HepG2 (cell line): ENCODE data around the gene ERH. TPM values are rescaled to one million over a fixed set of nuclear protein-coding genes. Genes with fewer than 3 reads are reported as not detected.

Experiments used
- AHR ChIP-seq: IDR thresholded peaks from 2 replicates; pipeline ENCODE4 v1.6.1; 2018; ENCODE audit warnings: missing genetic modification reagents, missing compliant biosample characterization
- CTCF ChIP-seq: sonication (generic); formaldehyde crosslinking; IDR thresholded peaks from 2 replicates; pipeline ENCODE4 v1.5.0; 2020; ENCODE audit warnings: mild to moderate bottlenecking, missing genetic modification reagents, moderate library complexity
- ETS1 ChIP-seq: sonication (generic); formaldehyde crosslinking; IDR thresholded peaks from 2 replicates; pipeline ENCODE4 v1.4.0; 2020; ENCODE audit warnings: missing genetic modification reagents
- ISL2 ChIP-seq: sonication (generic); formaldehyde crosslinking; IDR thresholded peaks from 2 replicates; pipeline ENCODE4 v1.5.0; 2020; ENCODE audit warnings: missing genetic modification reagents
- KDM4B ChIP-seq: sonication (generic); formaldehyde crosslinking; IDR thresholded peaks from 2 replicates; pipeline ENCODE4 v1.4.0; 2020; ENCODE audit warnings: missing genetic modification reagents
- KLF16 ChIP-seq, 2 experiments: sonication (generic) in 1 of 2; formaldehyde crosslinking in 1 of 2; IDR thresholded peaks; 2 replicates each; pipeline versions ENCODE4 v1.6.1 to v1.8.0; 2016 to 2023; ENCODE audit warnings: missing genetic modification reagents in 2 of 2, missing compliant biosample characterization in 1 of 2
- NFYC ChIP-seq: IDR thresholded peaks from 2 replicates; pipeline ENCODE4 v1.6.1; 2016; ENCODE audit warnings: missing genetic modification reagents, missing compliant biosample characterization
- POLR2AphosphoS2 ChIP-seq: IDR thresholded peaks from 2 replicates; pipeline ENCODE4 v1.6.1; 2011; ENCODE audit warnings: low read depth, low read length, improper control_type of control experiment
- PPARG ChIP-seq: conservative IDR thresholded peaks from 2 replicates; pipeline ENCODE4 v1.6.1; 2016; ENCODE audit warnings: missing biosample characterization, missing genetic modification reagents
- TAF15 ChIP-seq: fragments of 200-400 bp; formaldehyde crosslinking; IDR thresholded peaks from one replicate; pipeline ENCODE4 v1.6.1; 2018; ENCODE audit warnings: mild to moderate bottlenecking, low read depth, low read length; ENCODE audit not compliant: poor library complexity, severe bottlenecking
- TBX2 ChIP-seq: sonication (generic); formaldehyde crosslinking; IDR thresholded peaks from 2 replicates; pipeline ENCODE4 v1.5.0; 2020; ENCODE audit warnings: missing genetic modification reagents, mild to moderate bottlenecking, borderline replicate concordance
- THYN1 ChIP-seq: sonication (generic); formaldehyde crosslinking; IDR thresholded peaks from 2 replicates; pipeline ENCODE4 v1.8.1; 2023; ENCODE audit warnings: low read depth, mild to moderate bottlenecking, moderate library complexity, missing genetic modification reagents, borderline replicate concordance
- TSC22D2 ChIP-seq: sonication (generic); formaldehyde crosslinking; IDR thresholded peaks from 2 replicates; pipeline ENCODE4 v1.5.1; 2020; ENCODE audit warnings: missing genetic modification reagents, mild to moderate bottlenecking, borderline replicate concordance
- ZBTB20 ChIP-seq: sonication (generic); formaldehyde crosslinking; IDR thresholded peaks from 2 replicates; pipeline ENCODE4 v1.8.1; 2023; ENCODE audit warnings: missing genetic modification reagents, low read depth, mild to moderate bottlenecking, borderline replicate concordance
- ZNF234 ChIP-seq: sonication (generic); formaldehyde crosslinking; conservative IDR thresholded peaks from 2 replicates; pipeline ENCODE4 v1.5.1; 2020; ENCODE audit warnings: mild to moderate bottlenecking, missing genetic modification reagents
- ZNF530 ChIP-seq: sonication (generic); formaldehyde crosslinking; IDR thresholded peaks from 2 replicates; pipeline ENCODE4 v1.5.0; 2020; ENCODE audit warnings: low read depth, mild to moderate bottlenecking, missing genetic modification reagents
- ZNF549 ChIP-seq: sonication (generic); formaldehyde crosslinking; IDR thresholded peaks from 2 replicates; pipeline ENCODE4 v1.5.0; 2020; ENCODE audit warnings: missing genetic modification reagents
- ZNF777 ChIP-seq: sonication (generic); formaldehyde crosslinking; IDR thresholded peaks from 2 replicates; pipeline ENCODE4 v1.4.0; 2020; ENCODE audit warnings: missing genetic modification reagents
- ZNF883 ChIP-seq: sonication (generic); formaldehyde crosslinking; IDR thresholded peaks from 2 replicates; pipeline ENCODE4 v1.5.1; 2020; ENCODE audit warnings: mild to moderate bottlenecking, missing genetic modification reagents; ENCODE audit errors: not compliant biosample characterization
- polyA plus RNA-seq, 8 experiments: library from polyadenylated mRNA; depleted of rRNA in 3 of 8; stranded (reverse) in 7 of 8; unstranded in 1 of 8; fragments of >200 nt; fragmentation: Illumina TruSeq in 4 of 8; extraction: Trizol in 4 of 8; gene quantifications; 2 replicates each; pipeline versions ENCODE4 v1.2.1 to v1.2.3, GENCODE V29; 2011 to 2016; ENCODE audit warnings: low read depth in 4 of 8, missing spikeins in 1 of 8, mixed read lengths in 1 of 8; ENCODE audit not compliant: insufficient read depth in 1 of 8
- total RNA-seq, 5 experiments: library from RNA; depleted of rRNA; stranded (reverse); fragments of >200 nt; fragmentation: Illumina TruSeq; extraction: Trizol; gene quantifications; 2 replicates each; pipeline ENCODE4 v1.2.3, GENCODE V29; 2016; ENCODE audit warnings: low read depth in 1 of 5
- TF ChIP-seq, protein P1 (sequence below): sonication (generic); formaldehyde crosslinking; IDR thresholded peaks from 2 replicates; pipeline ENCODE4 v1.4.0; 2020; ENCODE audit warnings: mild to moderate bottlenecking, missing genetic modification reagents
- TF ChIP-seq, protein P2 (sequence below): sonication (generic); formaldehyde crosslinking; IDR thresholded peaks from 2 replicates; pipeline ENCODE4 v1.4.0; 2020; ENCODE audit warnings: mild to moderate bottlenecking, low read depth, missing genetic modification reagents
- TF ChIP-seq, protein P3 (sequence below): sonication (generic); formaldehyde crosslinking; IDR thresholded peaks from 2 replicates; pipeline ENCODE4 v1.8.1; 2023; ENCODE audit warnings: mild to moderate bottlenecking, missing genetic modification reagents, borderline replicate concordance

Gene ERH
- total and polyA plus RNA-seq, 2 of the 13 experiments (the other 11 are each of a cell fraction or from before 2014, with no cell fraction given), result 105 to 341 TPM

GRCh38 chr14:69398053-69398817, at the start of gene ERH, which contains the start of gene SLC39A9 (continued):
- peak; percentile 34; the same call in 1 of the 2 replicates for TF ChIP-seq TSC22D2 (CRISPR knock-in tag)
- peak; percentile 59 for TF ChIP-seq ZNF883 (CRISPR knock-in tag)
- no peak; the same call in 1 of the 2 replicates for TF ChIP-seq ZNF777 (CRISPR knock-in tag)
- TF ChIP-seq POLR2AphosphoS2, result 0 out of 2 replicates have a peak, but pooled peaks have one; percentile 70
- no peak for TF ChIP-seq ETS1 (CRISPR knock-in tag)
- TF ChIP-seq ZNF549 (CRISPR knock-in tag), result no peak
- TF ChIP-seq KDM4B (CRISPR knock-in tag), result 0 out of 2 replicates have a peak, but pooled peaks have one; percentile 37
- TF ChIP-seq AHR (CRISPR knock-in tag), result peak; percentile 44; the same call in 1 of the 2 replicates
- TF ChIP-seq, protein P1, sequence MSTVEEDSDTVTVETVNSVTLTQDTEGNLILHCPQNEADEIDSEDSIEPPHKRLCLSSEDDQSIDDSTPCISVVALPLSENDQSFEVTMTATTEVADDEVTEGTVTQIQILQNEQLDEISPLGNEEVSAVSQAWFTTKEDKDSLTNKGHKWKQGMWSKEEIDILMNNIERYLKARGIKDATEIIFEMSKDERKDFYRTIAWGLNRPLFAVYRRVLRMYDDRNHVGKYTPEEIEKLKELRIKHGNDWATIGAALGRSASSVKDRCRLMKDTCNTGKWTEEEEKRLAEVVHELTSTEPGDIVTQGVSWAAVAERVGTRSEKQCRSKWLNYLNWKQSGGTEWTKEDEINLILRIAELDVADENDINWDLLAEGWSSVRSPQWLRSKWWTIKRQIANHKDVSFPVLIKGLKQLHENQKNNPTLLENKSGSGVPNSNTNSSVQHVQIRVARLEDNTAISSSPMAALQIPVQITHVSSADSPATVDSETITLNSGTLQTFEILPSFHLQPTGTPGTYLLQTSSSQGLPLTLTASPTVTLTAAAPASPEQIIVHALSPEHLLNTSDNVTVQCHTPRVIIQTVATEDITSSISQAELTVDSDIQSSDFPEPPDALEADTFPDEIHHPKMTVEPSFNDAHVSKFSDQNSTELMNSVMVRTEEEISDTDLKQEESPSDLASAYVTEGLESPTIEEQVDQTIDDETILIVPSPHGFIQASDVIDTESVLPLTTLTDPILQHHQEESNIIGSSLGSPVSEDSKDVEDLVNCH, result no peak
- no peak for TF ChIP-seq ZNF234 (CRISPR knock-in tag)
- no peak for TF ChIP-seq THYN1 (CRISPR knock-in tag)
- TF ChIP-seq NFYC, result peak; percentile 43; the same call in 1 of the 2 replicates
- no peak for TF ChIP-seq PPARG (CRISPR knock-in tag)
- TF ChIP-seq KLF16 (CRISPR knock-in tag; IDR thresholded peaks at IDR 0.05), result peak in 1 of 2 experiments; percentile 67; a peak in 1 of 4 replicates
- no peak for TF ChIP-seq TAF15
- TF ChIP-seq TBX2, result peak; percentile 72
- TF ChIP-seq, protein P2, sequence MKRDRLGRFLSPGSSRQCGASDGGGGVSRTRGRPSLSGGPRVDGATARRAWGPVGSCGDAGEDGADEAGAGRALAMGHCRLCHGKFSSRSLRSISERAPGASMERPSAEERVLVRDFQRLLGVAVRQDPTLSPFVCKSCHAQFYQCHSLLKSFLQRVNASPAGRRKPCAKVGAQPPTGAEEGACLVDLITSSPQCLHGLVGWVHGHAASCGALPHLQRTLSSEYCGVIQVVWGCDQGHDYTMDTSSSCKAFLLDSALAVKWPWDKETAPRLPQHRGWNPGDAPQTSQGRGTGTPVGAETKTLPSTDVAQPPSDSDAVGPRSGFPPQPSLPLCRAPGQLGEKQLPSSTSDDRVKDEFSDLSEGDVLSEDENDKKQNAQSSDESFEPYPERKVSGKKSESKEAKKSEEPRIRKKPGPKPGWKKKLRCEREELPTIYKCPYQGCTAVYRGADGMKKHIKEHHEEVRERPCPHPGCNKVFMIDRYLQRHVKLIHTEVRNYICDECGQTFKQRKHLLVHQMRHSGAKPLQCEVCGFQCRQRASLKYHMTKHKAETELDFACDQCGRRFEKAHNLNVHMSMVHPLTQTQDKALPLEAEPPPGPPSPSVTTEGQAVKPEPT, result no peak
- TF ChIP-seq ZBTB20 (CRISPR knock-in tag), result no peak; the same call in 1 of the 2 replicates
- TF ChIP-seq, protein P3, sequence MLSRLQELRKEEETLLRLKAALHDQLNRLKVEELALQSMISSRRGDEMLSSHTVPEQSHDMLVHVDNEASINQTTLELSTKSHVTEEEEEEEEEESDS (CRISPR knock-in tag), result no peak
- TF ChIP-seq CTCF (CRISPR knock-in tag), result no peak
- TF ChIP-seq ISL2 (CRISPR knock-in tag), result no peak
- no peak for TF ChIP-seq ZNF530 (CRISPR knock-in tag)
